Stimulated activated naive CD8-positive, alpha-beta T cell treated with anti-CD3 and anti-CD28 coated beads, Interleukin-15, amount 100 ng/mL, for 72 hours (primary cell): ENCODE measurements around the gene UBE2D1.

ENCODE experiments used
- ATAC-seq: fragments of 150-1000 bp; cut with Tn5 transposase; 2 replicates; pipeline ENCODE4 v1.10.0; 2021; ENCODE audit warnings: mild to moderate bottlenecking, moderate library complexity
- DNase-seq, 2 donors: peaks; one replicate each; pipeline ENCODE4 v3.0.0; 2021 to 2022
- H3K27ac Mint-ChIP-seq, 2 donors: one replicate each; pipeline ENCODE4 v1.8.0; 2022; ENCODE audit warnings: mild to moderate bottlenecking in 2 of 2, mixed read lengths in 2 of 2, moderate library complexity in 2 of 2
- H3K27me3 Mint-ChIP-seq: one replicate; pipeline ENCODE4 v1.8.0; 2022; ENCODE audit warnings: mixed read lengths
- H3K4me1 Mint-ChIP-seq: one replicate; pipeline ENCODE4 v1.8.0; 2022; ENCODE audit warnings: mild to moderate bottlenecking, mixed read lengths
- H3K4me3 Mint-ChIP-seq, 2 donors: one replicate each; pipeline ENCODE4 v1.8.0; 2022; ENCODE audit warnings: mild to moderate bottlenecking in 2 of 2, mixed read lengths in 2 of 2, moderate library complexity in 1 of 2
- H3K9me3 Mint-ChIP-seq, 2 donors: one replicate each; pipeline ENCODE4 v1.8.0; 2022; ENCODE audit warnings: mixed read lengths in 2 of 2

The UBE2D1 gene

DNA sequence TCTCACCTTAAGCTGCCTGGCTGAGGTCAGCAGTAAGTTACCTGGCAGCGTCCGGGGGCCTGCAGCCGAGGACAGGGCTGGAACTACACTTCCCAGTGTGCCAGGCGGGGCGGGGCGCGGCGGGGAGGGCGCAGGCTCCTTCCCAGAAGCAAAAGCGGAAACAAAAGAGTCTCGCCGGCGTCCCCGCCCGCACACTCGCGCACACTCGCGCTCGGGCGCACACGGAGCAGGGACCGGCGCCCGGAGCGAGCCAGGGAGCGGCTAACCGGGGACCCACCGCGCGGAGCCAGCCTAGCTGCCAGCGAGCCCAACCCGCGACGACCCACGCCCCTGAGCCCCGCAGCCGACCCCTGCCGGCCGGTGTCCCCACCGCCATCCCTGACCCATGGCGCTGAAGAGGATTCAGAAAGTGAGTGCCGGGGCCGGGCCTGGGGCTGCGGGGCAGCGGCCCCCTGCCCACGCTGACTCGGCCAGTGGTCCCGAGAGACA, at the start of gene UBE2D1:
Gene UBE2D1 (plus strand): TSS at position 190 of the 489 bp plus-strand sequence. CDS start 196 bp downstream, at position 386.
- Mint-ChIP-seq H3K4me1 (peaks cover 40% of the 10 kb centered on the region), H3K4me3 (peak within 1 kb of the TSS; percentile 92 to 97), H3K27ac (peak within 1 kb of the TSS; percentile 42 to 85), H3K27me3 (no peaks in the 10 kb centered on the region), H3K9me3 (no peaks in the 10 kb centered on the region)
- ATAC-seq (peak; percentile 95), DNase-seq (peak; percentile 75 to 79)

DNA sequence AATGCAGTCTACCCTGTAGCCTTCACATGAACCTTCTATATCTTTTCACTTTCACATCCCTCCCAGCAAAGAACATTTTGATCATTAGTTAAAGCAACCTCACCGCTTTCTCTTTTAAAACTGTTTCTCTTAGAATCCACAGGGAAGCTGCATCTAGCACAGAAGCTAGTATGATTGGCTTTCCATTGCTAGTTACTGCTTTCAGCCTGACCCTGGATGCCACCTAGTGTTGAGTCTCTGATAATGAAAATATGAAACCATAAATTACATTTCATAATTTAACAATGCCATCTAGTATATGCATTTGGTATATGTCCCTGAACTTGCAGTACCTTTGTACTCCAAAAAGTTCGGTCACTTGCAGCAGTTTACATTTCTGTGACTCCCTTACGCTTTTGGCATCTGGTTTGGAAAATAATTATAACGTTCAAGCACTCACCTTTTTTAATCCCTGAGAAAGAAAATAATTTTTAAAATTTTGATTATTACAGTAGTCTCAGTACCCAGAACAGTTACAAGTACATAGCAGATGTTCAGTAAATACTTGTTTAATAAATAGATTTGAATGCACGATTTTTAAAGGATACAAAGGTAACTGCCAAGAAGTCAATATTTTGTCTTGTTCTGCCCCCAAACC, 43.1 kb upstream of the UBE2D1 start:
- Mint-ChIP-seq H3K9me3 (no peaks in the 10 kb centered on the region), H3K4me1 (peaks cover 6% of the 10 kb centered on the region), H3K4me3 (no peak overlapping the region), H3K27me3 (no peaks in the 10 kb centered on the region), H3K27ac (no peak overlapping the region)
- DNase-seq: peak in 1 of 2 donors; percentile 21
- peak; percentile 71 for ATAC-seq

DNA sequence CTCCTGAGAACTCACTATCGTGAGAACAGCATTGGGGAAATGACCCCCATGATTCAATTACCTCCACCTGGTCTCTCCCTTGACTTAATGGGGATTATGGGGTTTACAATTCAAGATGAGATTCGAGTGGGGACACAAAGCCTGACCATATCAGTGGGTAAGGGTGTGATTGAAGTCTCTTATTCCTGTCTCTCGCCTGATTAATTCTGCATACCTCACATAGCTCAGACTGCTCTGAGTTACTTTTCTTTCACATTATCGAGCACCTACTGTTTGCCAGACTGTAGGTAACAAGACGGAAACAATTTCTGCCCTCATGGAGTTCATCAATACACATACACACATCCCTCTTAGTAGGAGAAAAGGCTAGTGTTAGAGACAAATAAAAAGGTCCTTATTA, 40.8 kb upstream of the UBE2D1 start:
- DNase-seq: no peak
- H3K4me3 Mint-ChIP-seq: no peak overlapping the region
- H3K27me3 Mint-ChIP-seq: no peaks in the 10 kb centered on the region
- H3K27ac Mint-ChIP-seq: no peak overlapping the region
- H3K9me3 Mint-ChIP-seq: no peaks in the 10 kb centered on the region
- ATAC-seq: no peak
- H3K4me1 Mint-ChIP-seq: peaks cover 6% of the 10 kb centered on the region

DNA sequence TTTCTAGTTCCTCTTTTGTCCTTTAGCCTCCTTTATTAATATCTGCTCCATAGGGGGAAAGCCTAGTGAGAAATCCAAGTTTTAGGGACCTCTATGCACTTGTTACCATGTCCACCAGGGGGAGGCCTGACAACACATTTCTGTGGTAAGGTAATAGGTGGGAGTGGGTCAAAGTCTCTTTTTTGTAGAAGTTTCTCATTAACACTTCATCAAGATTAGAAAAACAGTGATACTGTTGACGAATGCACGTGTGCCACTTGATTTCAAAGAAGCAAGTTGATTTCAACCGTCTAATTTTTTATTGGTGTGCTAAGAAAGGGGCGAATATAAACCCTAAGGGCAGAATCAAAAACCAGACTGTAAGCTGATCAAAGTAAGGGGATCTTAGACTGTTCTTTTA, 35.2 kb upstream of the UBE2D1 start:
- ATAC-seq: peak; percentile 79
- no peak overlapping the region for H3K27ac Mint-ChIP-seq
- peaks cover 25% of the 10 kb centered on the region for H3K27me3 Mint-ChIP-seq
- no peaks in the 10 kb centered on the region for H3K9me3 Mint-ChIP-seq
- H3K4me3 Mint-ChIP-seq: no peak overlapping the region
- peak; percentile 39 to 47 for DNase-seq
- H3K4me1 Mint-ChIP-seq: no peaks in the 10 kb centered on the region

DNA sequence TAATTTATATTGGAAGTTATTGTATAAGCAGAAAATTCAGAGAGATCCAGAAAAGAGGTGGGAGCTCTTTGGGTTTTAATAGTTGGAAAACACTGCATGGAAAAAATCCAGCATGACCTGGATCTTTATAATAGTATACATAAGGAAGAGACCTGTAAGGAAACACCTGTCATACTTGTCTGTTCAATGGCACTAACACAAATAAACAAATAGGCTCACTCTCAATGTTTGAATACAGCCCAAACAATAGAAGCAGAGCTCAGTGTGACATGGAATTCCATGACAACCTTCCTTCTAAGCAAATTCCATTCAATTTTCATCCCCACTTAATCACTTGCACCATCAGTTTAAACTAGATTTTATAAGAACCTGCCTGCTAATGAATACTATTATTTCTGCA, 34.1 kb upstream of the UBE2D1 start:
- no peaks in the 10 kb centered on the region for H3K9me3 Mint-ChIP-seq
- no peak for ATAC-seq

DNA sequence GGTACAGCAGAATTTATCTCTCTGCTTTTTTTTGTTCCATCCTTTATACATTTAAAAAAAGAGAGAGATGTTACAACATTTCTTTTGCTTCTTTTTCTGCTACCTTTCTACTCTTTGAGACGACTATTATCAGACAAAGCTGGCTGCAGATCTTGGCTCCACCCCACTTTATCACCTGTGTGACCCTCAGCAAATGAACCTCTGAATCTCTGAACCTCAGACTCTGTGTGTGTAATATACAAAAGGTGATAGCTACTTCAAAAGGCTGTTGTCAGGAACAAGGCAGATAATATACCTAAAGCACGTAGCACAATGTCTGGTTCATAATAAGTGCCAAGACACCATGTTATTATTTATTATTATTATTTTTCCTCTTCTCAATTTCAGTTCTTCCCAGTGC, 32.6 kb upstream of the UBE2D1 start:
- Mint-ChIP-seq H3K27ac (no peak overlapping the region), H3K9me3 (no peaks in the 10 kb centered on the region), H3K27me3 (peaks cover 36% of the 10 kb centered on the region), H3K4me3 (no peak overlapping the region), H3K4me1 (no peaks in the 10 kb centered on the region)
- DNase-seq (no peak), ATAC-seq (no peak)

More for the DNA sequence above, 34.1 kb upstream of the UBE2D1 start:
- DNase-seq: no peak
- H3K4me3 Mint-ChIP-seq: no peak overlapping the region
- no peak overlapping the region for H3K27ac Mint-ChIP-seq
- peaks cover 26% of the 10 kb centered on the region for H3K27me3 Mint-ChIP-seq
- no peaks in the 10 kb centered on the region for H3K4me1 Mint-ChIP-seq

DNA sequence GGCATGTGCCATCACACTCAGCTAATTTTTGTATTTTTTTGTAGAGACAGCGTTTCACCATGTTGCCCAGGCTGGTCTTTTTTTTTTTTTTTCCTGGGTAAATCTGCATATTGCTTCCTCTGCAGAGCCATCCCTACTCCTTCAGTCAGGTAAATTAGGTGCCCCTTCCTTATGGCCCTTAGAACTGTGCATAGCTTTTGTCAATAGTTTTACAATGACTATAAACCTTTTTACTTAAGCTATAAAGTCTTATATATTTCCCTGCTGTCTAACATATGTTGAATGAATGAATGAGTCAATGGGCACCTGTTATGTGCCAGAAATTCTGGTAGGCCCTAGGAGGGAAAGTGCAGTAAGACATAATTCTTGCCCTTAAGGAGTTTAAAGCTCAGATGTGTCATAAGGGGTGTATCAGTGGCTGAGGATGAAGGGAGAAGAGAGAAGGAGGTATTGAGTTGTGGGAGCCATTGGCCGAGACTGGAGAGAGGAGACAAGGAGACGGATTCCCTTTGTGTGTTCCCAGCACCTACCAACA, 30.6 kb upstream of the UBE2D1 start:
- Mint-ChIP-seq H3K27me3 (peaks cover 47% of the 10 kb centered on the region), H3K9me3 (no peaks in the 10 kb centered on the region), H3K27ac (no peak overlapping the region), H3K4me1 (no peaks in the 10 kb centered on the region), H3K4me3 (no peak overlapping the region)
- ATAC-seq: no peak
- DNase-seq: no peak

DNA sequence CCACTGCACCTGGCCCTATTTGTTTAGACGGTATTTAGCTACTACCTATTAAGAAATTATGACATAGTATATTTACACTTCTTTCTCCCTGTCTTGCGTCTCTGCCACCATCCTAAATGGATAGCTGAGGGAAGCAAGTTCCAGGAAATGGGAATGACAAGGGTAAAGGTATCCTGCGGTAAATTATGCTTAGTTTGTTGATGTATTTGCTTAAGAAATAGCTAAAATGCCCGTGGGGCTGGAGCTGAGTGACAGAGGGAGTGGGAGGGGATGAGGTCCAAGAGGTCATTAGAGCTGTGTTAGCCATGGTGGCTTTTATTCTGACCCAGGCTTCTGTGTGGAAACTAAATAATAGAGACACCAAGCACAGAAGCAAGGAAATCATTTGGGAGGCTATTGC, 29.0 kb upstream of the UBE2D1 start:
- Mint-ChIP-seq H3K27ac (no peak overlapping the region), H3K9me3 (no peaks in the 10 kb centered on the region), H3K4me1 (no peaks in the 10 kb centered on the region), H3K27me3 (peaks cover 57% of the 10 kb centered on the region), H3K4me3 (no peak overlapping the region)
- DNase-seq (no peak), ATAC-seq (no peak)

DNA sequence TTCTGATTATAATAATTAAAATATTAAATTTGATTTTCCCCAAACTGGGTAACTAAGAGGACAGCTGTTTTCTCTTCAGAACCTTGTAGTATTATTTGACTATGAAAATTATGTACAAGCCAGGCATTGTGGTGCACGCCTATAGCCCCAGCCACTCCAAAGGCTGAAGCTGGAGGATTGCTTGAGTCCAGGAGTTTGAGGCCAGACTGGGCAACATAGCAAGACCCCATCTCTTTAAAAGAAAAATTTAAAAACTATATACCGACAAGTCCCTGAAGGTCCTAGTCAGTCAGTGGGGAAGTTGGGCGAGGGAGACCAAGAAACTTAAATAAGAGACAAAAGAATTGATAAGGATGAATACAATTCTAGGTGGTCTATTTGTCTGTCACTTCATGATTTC, 27.1 kb upstream of the UBE2D1 start:
- Mint-ChIP-seq H3K4me1 (no peaks in the 10 kb centered on the region), H3K9me3 (no peaks in the 10 kb centered on the region), H3K27ac (no peak overlapping the region), H3K4me3 (no peak overlapping the region), H3K27me3 (peaks cover 39% of the 10 kb centered on the region)
- no peak for DNase-seq
- no peak for ATAC-seq

DNA sequence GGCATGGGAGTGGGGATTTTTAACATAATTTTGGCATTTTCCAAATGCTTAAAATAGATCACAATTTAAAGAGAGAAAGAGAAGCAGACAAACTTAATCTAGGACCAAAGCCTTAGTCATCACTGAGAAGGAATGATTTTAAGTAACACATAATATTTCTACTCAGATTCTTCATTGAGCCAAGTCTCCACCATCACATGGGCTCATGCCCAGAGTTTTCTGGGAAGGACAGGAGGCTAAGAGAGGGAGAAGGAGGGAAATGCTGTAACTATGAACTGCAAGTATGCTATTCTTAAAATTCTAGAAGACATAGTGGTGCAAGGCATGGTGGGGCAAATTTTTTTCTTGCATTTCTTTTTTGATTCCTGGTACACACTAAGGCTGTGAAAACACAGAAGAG, 23.8 kb upstream of the UBE2D1 start:
- Mint-ChIP-seq H3K4me1 (no peaks in the 10 kb centered on the region), H3K9me3 (no peaks in the 10 kb centered on the region), H3K27me3 (peaks cover 28% of the 10 kb centered on the region), H3K4me3 (no peak overlapping the region), H3K27ac (no peak overlapping the region)
- ATAC-seq: no peak
- no peak for DNase-seq

DNA sequence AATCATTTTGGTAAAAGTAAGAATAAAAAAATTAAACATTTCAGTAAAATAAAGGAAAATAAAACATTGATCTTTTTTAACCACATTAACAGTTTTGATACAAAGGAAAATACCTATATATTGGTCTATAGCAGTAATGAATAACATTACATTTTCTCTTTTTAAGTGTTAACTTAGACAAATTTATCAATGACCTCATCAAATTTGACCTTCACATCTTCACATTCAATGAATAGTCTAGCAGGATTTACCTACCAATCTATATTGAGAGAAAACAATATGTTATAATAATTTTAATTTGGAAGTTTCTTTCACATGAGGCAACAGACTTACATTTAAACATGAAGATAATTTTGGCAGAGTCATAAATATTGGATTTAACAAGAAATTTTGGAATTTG, 17.9 kb upstream of the UBE2D1 start:
- no peak overlapping the region for H3K27ac Mint-ChIP-seq
- no peak overlapping the region for H3K4me3 Mint-ChIP-seq
- no peaks in the 10 kb centered on the region for H3K9me3 Mint-ChIP-seq
- no peaks in the 10 kb centered on the region for H3K4me1 Mint-ChIP-seq
- H3K27me3 Mint-ChIP-seq: peaks cover 6% of the 10 kb centered on the region
- ATAC-seq: no peak
- DNase-seq: no peak

DNA sequence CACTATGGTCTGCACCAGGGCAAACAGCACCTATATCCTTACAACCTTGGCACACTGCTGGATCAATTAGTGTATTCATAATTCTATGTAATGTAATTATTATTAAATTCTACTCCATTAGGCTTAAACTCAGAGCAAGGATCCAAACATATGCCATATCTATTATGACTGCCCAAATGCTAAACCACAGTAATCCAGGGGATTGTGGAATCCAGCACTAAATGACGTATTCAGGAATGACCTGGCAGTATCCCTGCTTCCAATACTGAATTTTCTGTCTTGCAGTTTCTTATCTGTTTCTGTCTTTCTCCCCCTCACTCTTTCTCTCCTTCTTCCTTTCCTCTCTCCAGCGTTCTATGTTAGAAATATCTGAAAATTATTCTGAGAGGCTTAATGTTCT, 16.5 kb upstream of the UBE2D1 start:
- H3K4me3 Mint-ChIP-seq: no peak overlapping the region
- H3K27ac Mint-ChIP-seq: no peak overlapping the region
- H3K9me3 Mint-ChIP-seq: no peaks in the 10 kb centered on the region

DNA sequence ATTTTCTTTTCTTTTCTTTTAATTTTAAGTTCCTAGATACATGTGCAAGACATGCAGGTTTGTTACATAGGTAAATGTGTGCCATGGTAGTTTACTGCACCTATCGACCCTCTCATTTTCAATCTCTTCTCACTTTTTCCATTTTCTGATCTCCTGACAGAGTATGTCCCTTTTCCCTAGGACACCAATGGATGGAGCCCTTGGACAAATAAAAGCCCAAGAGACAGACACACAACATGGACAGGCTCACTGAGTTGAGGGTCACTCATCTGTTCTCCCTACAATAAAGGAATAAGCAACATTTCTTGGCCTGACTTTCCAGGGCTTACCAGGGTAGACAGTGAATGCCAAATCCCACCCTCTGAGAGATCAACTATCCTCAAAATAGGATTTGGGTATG, 15.2 kb upstream of the UBE2D1 start:
- no peak overlapping the region for H3K27ac Mint-ChIP-seq
- ATAC-seq: no peak
- H3K27me3 Mint-ChIP-seq: peaks cover 6% of the 10 kb centered on the region
- H3K9me3 Mint-ChIP-seq: no peaks in the 10 kb centered on the region
- no peak for DNase-seq
- peaks cover 12% of the 10 kb centered on the region for H3K4me1 Mint-ChIP-seq
- H3K4me3 Mint-ChIP-seq: no peak overlapping the region

More for the DNA sequence above, 16.5 kb upstream of the UBE2D1 start:
- Mint-ChIP-seq H3K4me1 (peaks cover 12% of the 10 kb centered on the region), H3K27me3 (peaks cover 6% of the 10 kb centered on the region)
- DNase-seq (no peak), ATAC-seq (no peak)

DNA sequence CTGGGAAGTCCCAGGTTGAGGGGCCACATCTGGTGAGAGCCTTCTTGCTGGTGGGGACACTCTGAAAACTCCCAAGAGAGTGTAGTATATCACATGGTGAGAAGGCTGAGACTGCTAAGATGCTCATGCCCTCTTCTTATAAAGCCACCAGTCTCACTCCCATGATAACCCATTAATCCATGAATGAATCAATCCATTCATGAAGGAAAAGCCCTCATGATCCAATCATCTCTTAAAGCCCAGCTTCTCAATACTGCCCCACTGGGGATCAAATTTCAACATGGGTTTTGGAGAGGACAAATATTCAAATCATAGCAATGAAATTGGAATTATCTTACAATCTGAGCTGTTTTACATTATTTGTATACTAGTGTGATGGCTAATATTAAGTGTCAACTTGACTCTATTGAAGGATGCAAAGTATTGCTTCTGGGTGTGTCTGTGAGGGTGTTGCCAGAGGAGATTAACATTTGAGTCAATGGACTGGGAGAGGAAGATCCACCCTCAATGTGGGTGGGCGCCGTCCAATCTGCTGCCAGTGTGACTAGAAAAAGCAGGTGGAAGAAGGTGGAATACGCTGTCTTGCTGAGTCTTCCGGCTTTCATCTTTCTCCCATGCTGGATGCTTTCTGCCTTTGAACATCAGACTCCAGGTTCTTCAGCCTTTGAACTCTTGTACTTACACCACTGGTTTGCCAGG, 14.3 kb upstream of the UBE2D1 start:
- peaks cover 12% of the 10 kb centered on the region for H3K4me1 Mint-ChIP-seq
- DNase-seq: no peak
- H3K9me3 Mint-ChIP-seq: no peaks in the 10 kb centered on the region
- H3K4me3 Mint-ChIP-seq: no peak overlapping the region
- no peak overlapping the region for H3K27ac Mint-ChIP-seq
- peaks cover 6% of the 10 kb centered on the region for H3K27me3 Mint-ChIP-seq
- ATAC-seq: no peak

DNA sequence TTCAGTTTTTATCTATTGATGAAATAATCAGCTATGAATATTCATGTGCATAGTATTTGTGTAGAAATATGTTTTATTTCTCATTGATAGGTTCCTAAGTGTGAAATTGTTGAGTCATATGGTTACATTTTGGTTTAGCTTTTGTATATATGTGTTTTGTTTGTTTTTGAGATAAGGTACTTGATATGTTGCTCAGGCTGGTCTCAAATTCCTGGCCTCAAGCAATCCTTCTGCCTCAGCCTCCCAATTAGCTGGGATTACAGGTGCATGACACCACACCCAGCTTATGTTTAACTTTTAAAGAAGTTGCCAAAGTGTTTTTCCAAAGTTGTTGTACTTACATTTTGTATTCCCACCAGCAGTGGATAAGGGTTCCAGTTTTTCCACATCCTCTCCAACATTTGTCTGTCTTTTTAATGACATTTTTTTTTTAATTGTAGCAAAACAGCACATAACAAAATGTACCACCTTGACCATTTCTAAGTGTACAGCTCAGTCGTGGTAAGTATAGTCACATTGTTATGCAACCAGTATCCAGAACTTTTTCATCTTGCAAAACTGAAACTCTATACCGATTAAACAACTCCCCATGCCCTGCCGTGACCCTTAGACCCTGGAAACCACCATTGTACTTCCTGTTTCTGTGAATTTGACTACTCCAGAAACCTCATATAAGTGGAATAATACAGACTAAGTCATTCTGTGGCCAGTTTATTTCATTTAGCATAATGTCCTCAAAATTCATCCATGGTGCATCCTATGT, 12.6 kb upstream of the UBE2D1 start:
- H3K4me1 Mint-ChIP-seq: peaks cover 12% of the 10 kb centered on the region
- peaks cover 6% of the 10 kb centered on the region for H3K27me3 Mint-ChIP-seq
- peak overlapping the region in 1 of 2 donors; percentile 1 for H3K4me3 Mint-ChIP-seq
- H3K9me3 Mint-ChIP-seq: no peaks in the 10 kb centered on the region
- ATAC-seq (peak; percentile 80), DNase-seq (peak in 1 of 2 donors; percentile 15)
- H3K27ac Mint-ChIP-seq: no peak overlapping the region

DNA sequence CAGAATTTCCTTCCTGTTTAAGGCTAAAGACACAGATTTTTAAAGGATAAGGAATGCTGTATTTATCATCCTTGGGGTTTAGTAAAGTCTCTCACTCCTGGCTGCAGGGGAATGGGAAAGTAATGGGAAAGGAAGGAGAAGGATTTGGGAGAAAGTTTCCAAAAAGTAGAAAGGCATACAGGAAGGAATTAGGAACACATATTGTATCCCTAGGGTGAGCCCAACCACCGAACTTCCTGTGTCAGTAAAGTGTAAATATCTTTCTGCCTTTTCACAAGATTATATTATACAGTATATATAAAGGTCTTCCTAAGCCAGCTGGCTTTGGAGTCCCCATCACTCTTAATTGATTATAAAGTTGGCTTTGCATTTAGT, 12.0 kb upstream of the UBE2D1 start:
- no peak for DNase-seq
- Mint-ChIP-seq H3K4me3 (peak overlapping the region in 1 of 2 donors; percentile 1), H3K4me1 (peaks cover 12% of the 10 kb centered on the region), H3K27me3 (peaks cover 6% of the 10 kb centered on the region), H3K27ac (no peak overlapping the region), H3K9me3 (no peaks in the 10 kb centered on the region)
- ATAC-seq: no peak
